ENCODE data around the gene OTUD7B.
"Not testable (repeated sequence)": the region's sequence is repeated elsewhere in the genome, so short reads cannot be mapped to it uniquely, and the experiment has no call there.

OTUD7B gene

DNA sequence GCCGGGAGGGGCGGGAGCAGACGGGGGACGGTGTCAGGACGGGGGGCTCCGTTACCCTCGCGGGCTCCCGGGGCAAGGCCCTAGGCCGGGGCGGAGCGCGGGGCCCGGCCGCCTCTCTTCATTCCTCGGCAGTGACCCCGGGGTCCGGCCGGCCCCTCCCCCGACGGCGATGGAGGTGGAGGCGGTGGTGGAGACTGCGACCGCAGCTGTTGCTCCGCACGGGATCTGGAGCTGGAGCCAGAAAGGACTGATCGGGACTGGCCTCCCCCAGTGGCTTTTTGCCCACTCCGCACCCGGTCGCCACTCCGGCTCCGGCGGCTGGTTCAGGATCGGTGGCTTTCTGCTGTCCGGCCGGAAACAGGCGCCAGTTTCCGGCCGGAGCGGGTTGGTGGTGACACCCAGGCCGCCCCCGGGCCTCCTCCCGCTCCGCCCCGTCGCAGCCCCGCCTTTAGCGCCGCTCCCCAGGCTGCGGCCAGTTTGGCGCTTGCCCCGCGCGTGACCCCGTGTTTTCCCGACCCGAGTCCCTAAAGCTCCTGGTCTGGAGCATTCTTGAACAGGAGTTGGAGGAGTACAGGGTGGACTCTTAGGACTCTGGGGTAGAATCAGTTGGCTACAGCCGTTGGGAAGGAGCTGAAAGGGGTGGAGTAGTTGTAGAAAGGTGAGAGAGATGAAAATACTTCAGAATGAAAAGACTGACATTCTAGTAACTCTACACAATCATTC is at the start of gene OTUD7B:
OTUD7B (minus strand) TSS at position 334 of the 723 bp plus-strand sequence. CDS start 33,216 bp downstream, outside the sequence.
- DNase-seq, result peak; percentile 68

DNA sequence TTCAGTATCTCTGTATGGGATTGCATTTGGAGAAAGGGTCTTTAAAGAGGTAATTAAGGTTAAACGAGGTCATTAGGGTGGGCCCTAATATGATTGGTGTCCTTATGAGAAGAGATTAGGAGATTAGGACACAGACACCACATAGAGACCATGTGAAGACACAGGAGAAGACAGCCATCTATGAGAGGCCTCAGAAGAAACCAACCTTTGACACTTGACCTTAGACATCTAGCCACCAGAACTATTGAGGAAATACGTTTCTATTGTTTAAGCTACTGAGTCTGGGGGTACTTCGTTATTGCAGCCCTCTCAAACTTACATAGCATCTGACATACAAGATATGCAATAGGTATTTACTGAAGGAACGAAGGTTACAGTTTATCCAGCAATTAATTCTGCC is 49.7 kb upstream of the OTUD7B start:
- no peak for DNase-seq

GRCh38 chr1:150056407-150056806 is 45.9 kb upstream of the OTUD7B start:
- DNase-seq, result no peak

GRCh38 chr1:150055507-150055906 is 45.0 kb upstream of the OTUD7B start:
- DNase-seq, result not testable (repeated sequence)

DNA sequence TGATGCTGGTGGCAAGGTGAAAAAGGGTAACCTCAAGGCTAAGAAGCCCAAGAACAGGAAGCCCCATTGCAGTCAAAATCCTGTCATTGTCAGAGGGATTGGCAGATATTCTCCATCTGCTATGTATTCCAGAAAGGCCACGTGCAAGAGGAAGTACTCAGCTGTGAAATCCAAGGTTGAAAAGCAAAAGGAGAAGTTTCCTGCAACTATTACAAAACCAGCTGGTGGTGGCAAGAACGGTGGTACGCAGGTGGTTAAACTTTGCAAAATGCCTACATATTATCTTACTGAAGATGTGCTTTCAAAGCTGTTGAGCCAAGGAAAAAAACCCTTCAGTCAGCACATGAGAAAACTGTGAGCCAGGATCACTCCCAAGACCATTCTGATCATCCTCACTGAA is 43.4 kb upstream of the OTUD7B start:
- no peak for DNase-seq

DNA sequence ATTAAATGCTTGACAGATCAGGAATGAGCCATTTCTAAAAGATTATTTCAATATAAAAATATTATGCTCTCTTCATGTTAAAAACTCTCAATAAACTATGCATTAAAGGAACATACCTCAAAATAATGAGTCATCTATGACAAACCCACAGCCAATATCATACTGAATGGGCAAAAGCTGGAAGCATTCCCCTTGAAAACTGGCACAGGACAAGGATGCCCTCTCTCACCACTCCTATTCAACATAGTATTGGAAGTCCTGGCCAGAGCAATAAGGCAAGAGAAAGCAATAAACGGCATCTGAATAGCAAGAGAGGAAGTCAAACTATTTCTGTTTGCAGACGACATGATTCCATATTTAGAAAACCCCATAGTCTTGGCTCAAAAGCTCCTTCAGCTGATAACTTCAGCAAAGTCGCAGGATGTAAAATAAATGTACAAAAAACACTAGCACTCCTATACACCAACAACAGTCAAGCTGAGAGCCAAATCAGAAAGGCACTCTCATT is 41.4 kb upstream of the OTUD7B start:
- not testable (repeated sequence) for DNase-seq

DNA sequence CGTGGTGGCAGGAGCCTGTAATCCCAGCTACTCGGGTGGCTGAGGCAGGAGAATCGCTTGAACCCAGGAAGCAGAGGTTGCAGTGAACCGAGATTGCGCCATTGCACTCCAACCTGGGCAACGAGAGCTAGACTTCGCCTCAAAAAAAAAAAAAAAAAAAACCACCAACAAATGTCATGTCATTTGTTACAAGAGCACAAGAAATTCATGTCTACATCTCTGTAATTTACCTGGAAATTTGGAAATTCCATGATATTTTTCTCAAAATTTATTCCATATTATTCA is 40.5 kb upstream of the OTUD7B start:
- no peak for DNase-seq

DNA sequence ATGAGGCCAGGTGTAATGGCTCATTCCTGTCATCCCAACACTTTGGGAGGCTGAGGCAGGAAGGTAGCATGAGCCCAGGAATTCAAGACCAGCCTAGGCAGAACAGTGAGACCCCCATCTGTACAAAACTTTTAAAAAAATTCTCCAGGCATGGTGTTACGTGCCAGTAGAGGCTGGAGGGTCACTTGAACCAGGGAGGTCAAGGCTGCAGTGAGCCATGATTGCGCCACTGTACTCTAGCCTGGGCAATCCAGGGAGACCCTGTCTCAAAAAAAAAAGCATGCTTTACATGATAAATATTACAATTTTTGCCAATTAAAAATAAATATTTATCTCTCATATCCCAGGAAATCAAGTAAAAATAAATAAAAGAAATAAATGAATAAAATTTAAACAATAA is 39.4 kb upstream of the OTUD7B start:
- DNase-seq, result no peak

GRCh38 chr1:150034336-150034735 is 23.8 kb upstream of the OTUD7B start:
- no peak for DNase-seq

DNA sequence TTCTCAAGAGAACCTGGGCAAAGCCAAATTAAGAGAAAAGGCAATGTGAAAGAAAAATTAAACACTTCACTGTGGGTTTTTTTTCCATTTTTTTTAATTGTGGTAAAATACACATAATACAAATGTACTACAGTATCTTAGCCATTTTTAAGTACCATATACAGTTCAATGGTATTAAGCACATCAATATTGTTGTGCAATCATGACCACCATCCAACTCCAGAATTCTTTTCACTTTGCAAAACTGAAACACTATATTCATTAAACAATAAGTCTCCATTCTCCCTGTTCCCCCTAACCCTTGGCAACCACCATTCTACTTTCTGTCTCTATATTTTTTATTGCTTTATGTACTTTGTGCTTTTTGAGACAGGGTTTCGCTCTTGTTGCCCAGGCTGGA is 17.8 kb upstream of the OTUD7B start:
- no peak for DNase-seq

- DNase-seq, result no peak
Measured at GRCh38 chr1:150024156-150024555, 13.6 kb upstream of the OTUD7B start.

DNA sequence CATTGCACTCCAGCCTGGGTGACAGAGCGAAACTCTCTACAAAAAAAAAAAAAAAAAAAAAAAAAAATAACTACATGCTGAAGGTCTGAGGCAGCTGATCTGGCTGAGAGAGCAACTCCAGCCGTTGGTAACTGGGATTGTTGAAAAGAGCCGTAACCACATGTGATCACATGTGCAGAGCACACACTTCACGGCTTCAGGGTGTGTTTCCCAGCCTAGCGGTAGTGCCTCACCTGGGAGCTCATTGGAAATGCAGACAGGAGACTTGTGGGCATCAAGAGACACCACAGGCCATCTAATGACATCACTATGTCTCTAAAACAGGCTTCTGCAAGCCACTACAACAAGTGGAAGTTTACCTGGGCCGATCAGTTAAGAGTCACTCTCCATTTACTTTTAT is 11.8 kb upstream of the OTUD7B start:
- no peak for DNase-seq

DNA sequence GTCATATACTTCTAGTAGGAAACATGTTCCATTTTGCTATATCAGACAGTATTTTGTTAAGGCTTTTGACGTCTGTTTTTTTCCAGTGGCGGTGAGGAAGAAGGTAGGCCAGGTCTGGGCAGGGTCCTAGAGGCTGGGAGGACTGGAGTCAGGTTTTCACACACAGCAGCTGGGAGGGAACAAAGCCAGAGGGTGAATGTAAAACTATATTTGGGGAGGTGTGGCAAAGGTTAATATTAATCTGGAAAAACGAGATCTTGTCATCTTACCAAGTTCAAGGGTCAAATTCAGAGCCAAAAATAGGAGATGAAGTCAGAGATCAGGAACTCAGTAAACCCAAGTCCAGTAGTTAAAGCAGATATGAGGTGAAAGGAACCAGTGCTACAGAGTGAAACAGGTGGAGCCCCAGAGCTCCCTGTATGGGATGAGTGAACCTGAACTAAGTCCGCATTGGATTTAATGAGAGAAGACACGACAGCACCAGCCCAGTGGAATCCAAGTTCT is 10.7 kb upstream of the OTUD7B start:
- no peak for DNase-seq

GRCh38 chr1:150020711-150021110 is 10.2 kb upstream of the OTUD7B start:
- DNase-seq, result no peak

GRCh38 chr1:150018165-150018564 is 7.6 kb upstream of the OTUD7B start:
- no peak for DNase-seq

DNA sequence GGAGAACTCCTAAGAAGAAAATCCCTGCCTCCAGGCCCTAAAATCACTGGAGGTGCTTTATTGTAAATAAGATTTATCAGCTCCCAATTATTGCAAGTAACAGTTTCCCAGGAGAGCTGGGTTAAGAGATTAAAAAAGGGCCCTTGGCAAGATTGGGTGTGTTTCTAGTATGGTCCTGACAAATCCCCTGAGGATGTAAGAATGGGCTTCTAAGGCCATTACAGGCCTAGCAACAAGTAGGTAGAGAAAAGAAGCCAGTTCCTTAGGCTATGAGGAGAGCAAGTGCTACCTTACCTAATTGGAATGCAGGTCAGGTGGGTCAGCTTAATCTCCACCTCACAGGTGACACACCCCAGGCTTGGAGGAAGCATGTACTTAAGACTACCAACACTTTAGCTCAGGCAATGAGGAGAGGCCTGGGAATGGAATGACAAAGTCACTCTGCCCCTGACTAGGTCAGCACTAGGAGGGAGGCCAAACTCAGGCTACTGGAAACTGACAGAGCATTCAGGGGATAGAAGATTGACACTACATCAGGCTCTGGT is 6.8 kb upstream of the OTUD7B start:
- DNase-seq, result no peak

- no peak for DNase-seq
Measured at GRCh38 chr1:150015651-150016131, 5.2 kb upstream of the OTUD7B start.

GRCh38 chr1:150012611-150013010 is 2.1 kb upstream of the OTUD7B start:
- DNase-seq, result no peak

GRCh38 chr1:150009604-150010392 is 728 bp downstream of the OTUD7B start:
- peak; percentile 36 for DNase-seq

DNA sequence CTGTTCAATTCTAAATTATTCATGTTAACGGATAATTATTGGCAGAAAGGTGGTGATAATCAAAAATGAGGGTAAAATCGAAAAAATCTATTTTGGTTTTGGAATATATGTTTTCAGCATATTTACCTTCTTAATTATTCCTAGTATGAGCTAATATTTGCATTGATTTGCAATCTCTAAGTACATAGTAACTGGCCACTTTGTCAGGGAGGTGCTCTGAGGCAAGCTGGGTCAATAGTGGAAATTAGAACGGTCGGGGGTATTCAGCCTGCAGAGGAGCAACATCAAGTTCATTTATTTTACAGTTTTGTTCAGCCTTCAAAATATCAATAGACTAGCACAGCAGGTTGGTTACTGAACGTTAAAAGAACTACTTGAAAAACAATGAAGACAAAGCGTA is 1.8 kb downstream of the OTUD7B start:
- DNase-seq, result no peak

GRCh38 chr1:150006881-150007421 is 3.6 kb downstream of the OTUD7B start:
- no peak for DNase-seq

DNA sequence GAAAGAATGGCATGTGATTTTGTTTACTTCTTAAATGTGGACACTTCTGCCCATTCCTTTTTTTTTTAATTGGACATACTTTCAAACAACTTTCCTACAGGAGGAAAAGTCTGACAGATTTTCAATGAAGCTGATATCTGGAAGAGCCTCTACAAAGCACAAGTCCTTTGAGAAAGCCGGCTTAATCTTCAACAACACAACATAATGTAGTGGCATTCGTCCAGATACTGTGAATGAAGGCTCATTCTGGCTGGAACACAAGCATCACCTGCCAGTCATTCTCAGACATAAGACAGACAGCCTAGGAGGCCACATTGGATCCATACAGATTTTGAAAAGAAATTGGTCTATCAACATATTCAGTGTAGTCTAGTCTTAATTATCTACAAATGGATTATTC is 4.9 kb downstream of the OTUD7B start:
- DNase-seq, result no peak

- DNase-seq, result no peak
Measured at GRCh38 chr1:150003801-150004200, 6.7 kb downstream of the OTUD7B start.

All from T1000 (cell line).